Sigmoid colon (tissue), 7 donors: ENCODE measurements around the gene PPM1L. TPM values are rescaled to one million over a fixed set of nuclear protein-coding genes. Genes with fewer than 3 reads are reported as not detected.

Source experiments
- DNase-seq: peaks from one replicate; pipeline ENCODE4 v3.0.0-alpha.2; 2019
- H3K27ac ChIP-seq, 4 donors: fragments of 200-600 bp; sonication (generic); one replicate each; pipeline ENCODE4 v1.5.1; 2016 to 2019; ENCODE audit warnings: mild to moderate bottlenecking in 1 of 4
- H3K27me3 ChIP-seq, 3 donors: fragments of 200-600 bp; sonication (generic); one replicate each; pipeline ENCODE4 v1.5.1; 2019; ENCODE audit warnings: mild to moderate bottlenecking in 1 of 3
- H3K36me3 ChIP-seq, 4 donors: fragments of 200-600 bp; sonication (generic); one replicate each; pipeline ENCODE4 v1.5.1; 2016 to 2019
- H3K4me1 ChIP-seq, 4 donors: fragments of 200-600 bp; sonication (generic); one replicate each; pipeline ENCODE4 v1.5.1; 2017 to 2019
- H3K4me3 ChIP-seq, 4 donors: fragments of 200-600 bp; sonication (generic); one replicate each; pipeline ENCODE4 v1.5.1; 2017 to 2019; ENCODE audit warnings: mild to moderate bottlenecking in 2 of 4, moderate library complexity in 1 of 4
- H3K9me3 ChIP-seq, 4 donors: fragments of 200-600 bp in 3 of 4; sonication (generic) in 3 of 4; one replicate each; pipeline versions ENCODE4 v1.5.1 to v1.6.1; 2013 to 2019
- EP300 ChIP-seq, 4 donors: sonication (generic); formaldehyde crosslinking; IDR thresholded peaks; one replicate each; pipeline ENCODE4 v1.6.1; 2017; ENCODE audit warnings: antibody characterized with exemption in 4 of 4
- POLR2A ChIP-seq, 2 donors: fragments of 450-650 bp; IDR thresholded peaks; one replicate each; pipeline ENCODE4 v1.6.1; 2016; ENCODE audit warnings: antibody characterized with exemption in 2 of 2, mild to moderate bottlenecking in 2 of 2, moderate library complexity in 2 of 2
- POLR2AphosphoS5 ChIP-seq, 4 donors: sonication (generic); formaldehyde crosslinking; IDR thresholded peaks; one replicate each; pipeline ENCODE4 v1.6.1; 2017; ENCODE audit warnings: antibody characterized with exemption in 4 of 4
- WGBS, 2 donors: extraction: QIAGEN DNeasy Blood & Tissue Kit; methylation state at CpG; one replicate each; pipeline ENCODE4 v1.1.7; 2013; 5-methylcytosine and 5-hydroxymethylcytosine counted together
- intact Hi-C: fragments of 100-400 bp; cut with DNase I; formaldehyde crosslinking; loops from one replicate; pipeline ENCODE4 v1.15.1; 2023
- polyA plus RNA-seq, 3 donors: library from polyadenylated mRNA; stranded (reverse); fragments of 200-250 nt; gene quantifications; one replicate each; pipeline ENCODE4 v1.2.3, GENCODE V29; 2013
- total RNA-seq, 4 donors: library from RNA; depleted of rRNA; stranded (reverse); fragments of >200 nt; gene quantifications; one replicate each; pipeline ENCODE4 v1.1.0, GENCODE V29; 2016
- TF ChIP-seq, protein P1 (sequence below), 4 experiments: fragments of 450-650 bp in 3 of 4; fragments of 200-600 bp in 1 of 4; IDR thresholded peaks; one replicate each; pipeline ENCODE4 v1.5.1; 2016 to 2019; ENCODE audit warnings: antibody characterized with exemption in 4 of 4, mild to moderate bottlenecking in 3 of 4, moderate library complexity in 2 of 4
- donor health status: healthy with polysubstance abuse.
- donor health status: Bipolar disorder and iron deficiency.
- donor health status: healthy.

PPM1L gene
- total and polyA plus RNA-seq, 7 donors: 1.2 to 50.2 (median 33.2) TPM

DNA sequence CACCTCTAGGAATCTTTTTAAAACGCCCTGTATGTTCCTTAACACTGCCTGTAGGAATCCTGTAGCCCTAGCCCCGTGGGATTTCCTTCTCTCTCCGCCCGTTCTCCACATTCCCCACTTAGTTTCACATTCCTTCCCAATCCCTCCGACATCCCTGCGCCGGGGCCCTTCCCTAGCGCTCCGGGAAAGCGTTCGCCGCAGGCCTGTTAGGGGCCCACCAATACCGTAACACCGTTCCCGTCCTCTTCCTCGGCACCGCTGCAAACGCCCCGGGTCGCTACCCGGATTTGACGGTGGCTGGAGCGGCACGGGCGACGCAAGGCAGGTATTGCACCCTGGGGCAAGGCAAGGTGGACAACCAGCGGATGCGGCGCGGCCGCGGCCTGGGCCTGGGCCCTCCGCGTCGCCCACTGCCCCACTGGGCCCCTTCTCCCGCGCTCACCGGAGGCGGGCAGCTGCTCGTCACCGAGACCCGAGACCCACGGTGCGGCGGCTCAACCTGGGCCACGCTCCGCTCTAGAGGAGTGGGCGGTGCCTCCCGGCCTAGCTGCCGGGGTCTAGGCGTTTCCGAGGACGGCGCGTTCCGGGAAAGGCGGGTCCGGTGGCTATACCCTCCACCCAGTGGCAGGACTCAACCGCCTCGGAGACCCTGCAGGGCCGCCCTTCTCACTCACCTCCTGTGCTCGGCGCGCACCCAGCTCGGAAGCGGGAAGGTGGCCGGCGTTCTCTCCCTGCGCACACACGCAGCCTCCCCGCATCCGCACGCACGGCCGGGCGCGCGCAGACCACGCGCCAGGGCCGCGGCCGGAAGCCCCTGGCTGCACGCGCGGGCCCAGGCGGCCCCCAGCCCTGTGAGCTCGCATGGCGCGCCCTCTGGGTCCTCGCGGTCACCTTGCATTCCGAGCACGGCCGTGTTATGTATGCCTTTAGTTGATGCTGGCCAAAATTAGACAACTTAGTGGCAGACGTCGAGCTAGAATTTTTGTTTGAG lies 348.8 kb downstream of the PPM1L start, which contains the start of gene B3GALNT1:
Gene B3GALNT1, minus strand, starts transcription at position 789 of the 991 bp plus-strand sequence. CDS start 18,595 bp downstream, outside the sequence.
- peak; percentile 67 for DNase-seq
- Histone ChIP-seq H3K27ac (peak within 1 kb of the TSS in 3 of 4 donors; percentile 55 to 76 (median 57)), H3K9me3 (peaks cover 0 to 3% (median 0%) of the 10 kb centered on the region in 4 donors), H3K27me3 (no peaks in the 10 kb centered on the region), H3K36me3 (no peaks in the 10 kb centered on the region), H3K4me3 (peak within 1 kb of the TSS; percentile 55 to 82 (median 64)), H3K4me1 (peaks cover 0 to 4% (median 2%) of the 10 kb centered on the region in 4 donors)
- 1 to 2% methylated on average over 97 of the region's 97 CpGs for WGBS, 2 donors
- intact Hi-C loops: no loop called here
- TF ChIP-seq POLR2A (IDR thresholded peaks at IDR 0.05) (no peak), POLR2AphosphoS5 (IDR thresholded peaks at IDR 0.05) (no peak), EP300 (IDR thresholded peaks at IDR 0.05) (no peak)
- TF ChIP-seq, protein P1, sequence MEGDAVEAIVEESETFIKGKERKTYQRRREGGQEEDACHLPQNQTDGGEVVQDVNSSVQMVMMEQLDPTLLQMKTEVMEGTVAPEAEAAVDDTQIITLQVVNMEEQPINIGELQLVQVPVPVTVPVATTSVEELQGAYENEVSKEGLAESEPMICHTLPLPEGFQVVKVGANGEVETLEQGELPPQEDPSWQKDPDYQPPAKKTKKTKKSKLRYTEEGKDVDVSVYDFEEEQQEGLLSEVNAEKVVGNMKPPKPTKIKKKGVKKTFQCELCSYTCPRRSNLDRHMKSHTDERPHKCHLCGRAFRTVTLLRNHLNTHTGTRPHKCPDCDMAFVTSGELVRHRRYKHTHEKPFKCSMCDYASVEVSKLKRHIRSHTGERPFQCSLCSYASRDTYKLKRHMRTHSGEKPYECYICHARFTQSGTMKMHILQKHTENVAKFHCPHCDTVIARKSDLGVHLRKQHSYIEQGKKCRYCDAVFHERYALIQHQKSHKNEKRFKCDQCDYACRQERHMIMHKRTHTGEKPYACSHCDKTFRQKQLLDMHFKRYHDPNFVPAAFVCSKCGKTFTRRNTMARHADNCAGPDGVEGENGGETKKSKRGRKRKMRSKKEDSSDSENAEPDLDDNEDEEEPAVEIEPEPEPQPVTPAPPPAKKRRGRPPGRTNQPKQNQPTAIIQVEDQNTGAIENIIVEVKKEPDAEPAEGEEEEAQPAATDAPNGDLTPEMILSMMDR (IDR thresholded peaks at IDR 0.05): no peak

DNA sequence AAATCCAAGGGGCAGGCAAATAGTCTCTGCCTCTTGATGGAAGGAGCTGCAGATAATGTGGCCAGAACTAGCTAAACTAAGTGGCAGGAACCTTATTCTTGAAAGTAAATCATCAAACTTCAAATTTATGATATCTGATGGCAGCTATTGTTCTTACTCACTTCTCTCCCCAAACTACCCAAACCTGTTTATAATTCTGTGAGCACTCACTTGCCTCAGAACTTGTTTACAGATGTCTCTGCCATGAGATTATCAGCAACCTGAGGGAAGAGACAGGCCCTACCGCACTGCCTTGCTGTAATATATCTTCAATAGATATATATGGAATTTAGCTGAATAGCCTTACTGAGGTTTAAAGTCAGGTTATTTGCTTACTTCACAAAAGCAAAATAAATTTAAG lies 351.3 kb downstream of the PPM1L start:
- Histone ChIP-seq H3K4me3 (no peak overlapping the region), H3K4me1 (peaks cover 0 to 4% (median 2%) of the 10 kb centered on the region in 4 donors), H3K27me3 (no peaks in the 10 kb centered on the region), H3K27ac (no peak overlapping the region), H3K36me3 (no peaks in the 10 kb centered on the region), H3K9me3 (peaks cover 0 to 3% (median 0%) of the 10 kb centered on the region in 4 donors)
- 97 to 100% methylated on average over 1 of the region's 1 CpG for WGBS, 2 donors
- no peak for TF ChIP-seq EP300 (IDR thresholded peaks at IDR 0.05)
- TF ChIP-seq POLR2A (IDR thresholded peaks at IDR 0.05): no peak
- TF ChIP-seq, protein P1 (IDR thresholded peaks at IDR 0.05): no peak
- TF ChIP-seq POLR2AphosphoS5 (IDR thresholded peaks at IDR 0.05): no peak
- intact Hi-C loops: no loop called here
- DNase-seq: no peak

DNA sequence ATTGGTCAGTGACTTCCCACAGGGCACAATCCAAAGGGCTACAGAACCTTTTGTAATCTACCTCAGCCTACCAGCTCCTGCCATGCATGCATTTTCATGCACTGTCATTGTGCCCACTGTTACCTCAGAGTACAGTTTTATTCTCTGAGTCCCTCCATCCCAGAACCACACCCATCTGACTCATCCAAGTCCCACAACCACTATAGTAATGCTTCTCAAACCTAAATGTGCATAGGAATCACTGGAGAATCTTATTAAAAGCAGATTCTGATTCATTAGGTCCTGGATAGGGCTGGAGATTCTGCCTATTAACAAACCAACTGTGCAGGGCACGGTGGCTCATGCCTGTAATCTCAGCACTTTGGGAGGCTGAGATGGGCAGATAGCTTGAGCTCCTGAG lies 352.8 kb downstream of the PPM1L start:
- no peak overlapping the region for H3K4me3 ChIP-seq
- peaks cover 0 to 3% (median 0%) of the 10 kb centered on the region in 4 donors for H3K9me3 ChIP-seq
- intact Hi-C loops: no loop called here
- peaks cover 0 to 4% (median 2%) of the 10 kb centered on the region in 4 donors for H3K4me1 ChIP-seq
- no peak for DNase-seq
- WGBS, 2 donors: 98 to 100% methylated on average over 1 of the region's 1 CpG
- H3K27ac ChIP-seq: no peak overlapping the region
- H3K36me3 ChIP-seq: no peaks in the 10 kb centered on the region
- TF ChIP-seq POLR2AphosphoS5 (IDR thresholded peaks at IDR 0.05): no peak
- TF ChIP-seq EP300 (IDR thresholded peaks at IDR 0.05): no peak
- TF ChIP-seq POLR2A (IDR thresholded peaks at IDR 0.05): no peak
- TF ChIP-seq, protein P1 (IDR thresholded peaks at IDR 0.05): no peak
- no peaks in the 10 kb centered on the region for H3K27me3 ChIP-seq

DNA sequence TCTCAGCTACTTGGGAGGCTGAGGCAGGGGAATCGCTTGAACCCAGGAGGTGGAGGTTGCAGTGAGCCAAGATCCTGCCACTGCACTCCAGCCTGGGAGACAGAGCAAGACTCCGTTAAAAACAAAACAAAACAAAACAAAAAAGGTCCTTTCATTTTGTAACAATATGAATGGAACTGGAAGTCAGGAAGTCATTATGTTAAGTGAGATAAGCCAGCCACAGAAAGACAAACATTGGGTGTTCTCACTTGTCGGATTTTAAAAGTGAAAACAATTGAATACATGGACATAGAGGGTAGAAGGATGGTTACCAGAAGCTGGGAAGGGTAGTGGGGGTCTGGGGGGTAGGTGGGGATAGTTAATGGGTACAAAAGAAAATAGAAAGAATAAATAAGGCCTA lies 361.6 kb downstream of the PPM1L start:
- no peaks in the 10 kb centered on the region for H3K36me3 ChIP-seq
- WGBS, 2 donors: 56 to 82% methylated on average over 3 of the region's 3 CpGs
- TF ChIP-seq POLR2A (IDR thresholded peaks at IDR 0.05) (no peak), POLR2AphosphoS5 (IDR thresholded peaks at IDR 0.05) (no peak), EP300 (IDR thresholded peaks at IDR 0.05) (no peak)
- TF ChIP-seq, protein P1 (IDR thresholded peaks at IDR 0.05): no peak
- intact Hi-C loops: no loop called here
- no peaks in the 10 kb centered on the region for H3K27me3 ChIP-seq
- H3K27ac ChIP-seq: no peak overlapping the region
- no peaks in the 10 kb centered on the region for H3K4me1 ChIP-seq
- no peak overlapping the region for H3K4me3 ChIP-seq
- H3K9me3 ChIP-seq: peaks cover 0 to 9% (median 4%) of the 10 kb centered on the region in 4 donors
- DNase-seq: no peak
